HEK293T (cell line): ENCODE measurements around the gene DAG1.

Experiments used
- CTCF ChIA-PET: fragments of 350-600 bp; formaldehyde crosslinking; extraction: SDS; loops from one replicate; lab custom pipeline; 2021; ENCODE audit warnings: antibody characterized with exemption, inconsistent platforms; lab: Yijun Ruan, JAX
- POLR2A ChIA-PET: fragments of 350-600 bp; formaldehyde crosslinking; extraction: SDS; loops from one replicate; lab custom pipeline; 2020; ENCODE audit warnings: antibody characterized with exemption, inconsistent platforms; lab: Yijun Ruan, JAX
- DNase-seq: peaks from one replicate; pipeline ENCODE4 v3.0.0; 2012; ENCODE audit warnings: mixed read lengths; ENCODE audit errors: extremely low spot score
- ARNT ChIP-seq: fragments of 450-650 bp; IDR thresholded peaks from 2 replicates; pipeline ENCODE4 v1.6.1; 2017; ENCODE audit warnings: mild to moderate bottlenecking
- BHLHE40 ChIP-seq: fragments of 450-650 bp; IDR thresholded peaks from 2 replicates; pipeline ENCODE4 v1.6.1; 2016; ENCODE audit warnings: mild to moderate bottlenecking, moderate library complexity, borderline replicate concordance
- CTBP1 ChIP-seq: fragments of 450-650 bp; IDR thresholded peaks from 2 replicates; pipeline ENCODE4 v1.6.1; 2016; ENCODE audit warnings: borderline replicate concordance
- ELF4 ChIP-seq: fragments of 450-650 bp; IDR thresholded peaks from 2 replicates; pipeline ENCODE4 v1.6.1; 2017; ENCODE audit warnings: antibody characterized with exemption
- FOXA1 ChIP-seq: fragments of 450-650 bp; IDR thresholded peaks from 2 replicates; pipeline ENCODE4 v1.6.1; 2016; ENCODE audit warnings: mild to moderate bottlenecking
- FOXK2 ChIP-seq: fragments of 450-650 bp; IDR thresholded peaks from 2 replicates; pipeline ENCODE4 v1.6.1; 2016; ENCODE audit warnings: mild to moderate bottlenecking
- FOXM1 ChIP-seq: fragments of 450-650 bp; IDR thresholded peaks from 2 replicates; pipeline ENCODE4 v1.6.1; 2017; ENCODE audit warnings: mild to moderate bottlenecking, borderline replicate concordance
- HDGF ChIP-seq: fragments of 450-650 bp; IDR thresholded peaks from 2 replicates; pipeline ENCODE4 v1.6.1; 2017; ENCODE audit warnings: antibody characterized with exemption, borderline replicate concordance
- L3MBTL2 ChIP-seq: fragments of 450-650 bp; conservative IDR thresholded peaks from 2 replicates; pipeline ENCODE4 v1.6.1; 2016; ENCODE audit warnings: mild to moderate bottlenecking
- LEF1 ChIP-seq: fragments of 450-650 bp; IDR thresholded peaks from 2 replicates; pipeline ENCODE4 v1.6.1; 2017; ENCODE audit warnings: mild to moderate bottlenecking, borderline replicate concordance
- NFRKB ChIP-seq: fragments of 450-650 bp; IDR thresholded peaks from 2 replicates; pipeline ENCODE4 v1.6.1; 2016; ENCODE audit warnings: mild to moderate bottlenecking, moderate library complexity
- SP1 ChIP-seq: fragments of 450-650 bp; IDR thresholded peaks from 2 replicates; pipeline ENCODE4 v1.6.1; 2017
- SUZ12 ChIP-seq: fragments of 450-650 bp; IDR thresholded peaks from 2 replicates; pipeline ENCODE4 v1.6.1; 2016; ENCODE audit warnings: mild to moderate bottlenecking
- TARDBP ChIP-seq: fragments of 450-650 bp; IDR thresholded peaks from 2 replicates; pipeline ENCODE4 v1.6.1; 2016
- ZNF384 ChIP-seq: fragments of 450-650 bp; IDR thresholded peaks from 2 replicates; pipeline ENCODE4 v1.6.1; 2016
- TF ChIP-seq, protein P1 (sequence below): fragments of 450-650 bp; IDR thresholded peaks from 2 replicates; pipeline ENCODE4 v1.6.1; 2016

The DAG1 gene

DNA sequence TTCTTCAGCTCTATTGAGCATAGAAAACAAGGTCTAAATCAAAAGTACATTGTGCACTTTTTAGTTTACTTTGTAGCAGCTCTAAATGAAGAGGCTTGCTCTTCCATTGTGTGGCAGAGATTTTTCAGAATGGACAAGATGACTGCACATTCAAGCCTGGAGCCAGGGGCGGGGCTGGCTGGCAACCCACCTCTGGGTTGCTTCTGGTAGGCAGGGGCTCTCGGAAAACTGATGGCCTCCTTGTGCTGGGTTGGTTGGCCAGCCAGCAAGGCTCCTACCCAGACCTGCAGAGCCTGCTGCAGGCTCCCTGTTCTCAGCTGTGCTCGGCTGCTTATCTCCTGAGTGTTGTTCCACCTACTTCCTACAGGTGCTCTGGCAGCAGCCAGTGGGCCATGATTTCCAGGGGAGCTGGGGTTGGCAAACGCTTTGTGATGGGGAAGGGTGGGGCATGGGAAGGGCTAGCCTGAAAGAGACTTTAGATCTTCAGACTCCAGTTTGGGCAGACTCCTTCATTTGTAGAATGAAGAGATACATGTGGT is 93.0 kb downstream of the DAG1 start:
- no peak for TF ChIP-seq FOXA1
- no peak for DNase-seq
- POLR2A ChIA-PET = interaction anchor here (1.8 kb wide), 1 partner anchor 9 kb away, joined by 7 read pairs; the partner anchor contains the start of gene BSN
- CTCF ChIA-PET = interaction anchor here (0.6 to 0.9 kb wide), 2 partner anchors 114 to 132 kb away, joined by 3 to 4 read pairs; no protein-coding TSS in a partner anchor

DNA sequence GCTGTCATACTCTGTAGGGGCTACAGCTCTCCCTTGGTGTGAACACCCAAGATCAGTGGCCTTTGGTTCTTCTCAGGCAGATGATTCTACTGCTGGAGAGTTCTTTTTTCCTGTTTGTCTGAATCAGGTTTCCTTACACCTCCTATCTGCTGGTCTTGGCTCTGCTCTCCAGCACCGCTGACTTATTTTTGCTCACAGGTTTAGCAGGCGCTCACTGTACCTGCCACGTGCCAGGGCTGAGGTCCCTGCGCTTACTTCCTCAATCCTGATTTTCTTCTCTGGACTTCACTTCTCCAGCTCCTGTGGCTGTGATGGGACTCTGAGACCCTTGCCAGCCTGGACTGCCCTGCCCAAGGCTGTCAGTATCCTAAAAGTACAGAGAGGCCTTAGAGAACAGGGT is 93.7 kb downstream of the DAG1 start:
- ChIA-PET CTCF (no interaction called here), POLR2A (interaction anchor here (1.8 kb wide), 1 partner anchor 10 kb away, joined by 7 read pairs; the partner anchor contains the start of gene BSN)
- TF ChIP-seq TARDBP = no peak
- TF ChIP-seq CTBP1 = no peak
- no peak for TF ChIP-seq FOXA1
- no peak for TF ChIP-seq LEF1
- no peak for TF ChIP-seq SP1
- TF ChIP-seq NFRKB = no peak
- TF ChIP-seq ARNT = no peak
- TF ChIP-seq SUZ12 = no peak
- TF ChIP-seq HDGF = no peak
- TF ChIP-seq L3MBTL2 = no peak
- TF ChIP-seq FOXK2 = no peak
- no peak for TF ChIP-seq FOXM1
- no peak for TF ChIP-seq ELF4
- DNase-seq = no peak

DNA sequence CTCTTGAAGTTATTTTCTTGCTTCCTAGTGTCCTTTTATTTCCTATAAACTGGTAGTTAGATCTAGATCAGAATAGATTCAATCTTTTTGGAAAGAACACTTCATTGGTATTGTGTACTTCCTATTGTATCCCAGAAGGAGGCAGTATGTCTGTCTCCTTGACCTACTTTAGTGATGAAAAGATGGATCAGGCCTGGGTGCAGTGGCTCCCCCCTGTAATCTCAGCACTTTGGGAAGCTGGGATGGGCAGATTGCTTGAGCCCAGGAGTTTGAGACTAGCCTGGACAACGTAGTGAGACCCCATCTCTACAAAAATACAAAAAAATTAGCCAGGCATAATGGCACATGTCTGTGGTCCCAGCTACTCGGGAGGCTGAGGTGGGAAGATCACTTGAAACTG is 96.2 kb downstream of the DAG1 start:
- POLR2A ChIA-PET = no interaction called here
- TF ChIP-seq LEF1 = no peak
- no peak for TF ChIP-seq FOXK2
- TF ChIP-seq, protein P1, sequence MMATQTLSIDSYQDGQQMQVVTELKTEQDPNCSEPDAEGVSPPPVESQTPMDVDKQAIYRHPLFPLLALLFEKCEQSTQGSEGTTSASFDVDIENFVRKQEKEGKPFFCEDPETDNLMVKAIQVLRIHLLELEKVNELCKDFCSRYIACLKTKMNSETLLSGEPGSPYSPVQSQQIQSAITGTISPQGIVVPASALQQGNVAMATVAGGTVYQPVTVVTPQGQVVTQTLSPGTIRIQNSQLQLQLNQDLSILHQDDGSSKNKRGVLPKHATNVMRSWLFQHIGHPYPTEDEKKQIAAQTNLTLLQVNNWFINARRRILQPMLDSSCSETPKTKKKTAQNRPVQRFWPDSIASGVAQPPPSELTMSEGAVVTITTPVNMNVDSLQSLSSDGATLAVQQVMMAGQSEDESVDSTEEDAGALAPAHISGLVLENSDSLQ = no peak
- no peak for TF ChIP-seq HDGF
- TF ChIP-seq ELF4 = no peak
- no peak for TF ChIP-seq CTBP1
- no peak for DNase-seq
- CTCF ChIA-PET = interaction anchor here (1.0 kb wide), 1 partner anchor 9 kb away, joined by 3 read pairs; no protein-coding TSS in a partner anchor

DNA sequence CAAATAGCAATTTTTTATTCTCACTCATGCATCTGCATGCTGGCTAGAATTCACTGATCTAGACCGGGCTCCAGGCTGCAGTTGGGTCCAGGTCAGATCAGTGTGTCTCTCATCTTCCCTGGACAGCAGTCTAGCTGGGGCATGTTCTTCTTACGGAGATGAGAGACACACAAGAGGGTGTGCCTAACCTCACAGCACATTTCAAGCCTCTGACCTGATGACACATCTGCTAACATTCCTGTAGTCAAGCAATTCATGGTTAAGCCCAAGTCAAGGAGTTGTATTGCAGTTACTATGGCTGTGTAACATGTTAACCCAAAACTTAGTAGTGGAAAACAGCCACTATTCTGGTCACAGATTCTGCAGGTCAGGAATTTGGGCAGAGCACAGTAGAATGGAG is 97.3 kb downstream of the DAG1 start:
- ChIA-PET POLR2A (no interaction called here), CTCF (interaction anchor here (0.9 kb wide), 1 partner anchor 16 kb away, joined by 3 read pairs; no protein-coding TSS in a partner anchor)
- TF ChIP-seq, protein P1 = no peak
- TF ChIP-seq ARNT = no peak
- TF ChIP-seq FOXM1 = no peak
- no peak for TF ChIP-seq BHLHE40
- TF ChIP-seq NFRKB = no peak
- TF ChIP-seq CTBP1 = no peak
- no peak for TF ChIP-seq L3MBTL2
- TF ChIP-seq SP1 = no peak
- no peak for TF ChIP-seq LEF1
- no peak for TF ChIP-seq TARDBP
- no peak for TF ChIP-seq FOXA1
- TF ChIP-seq ZNF384 = no peak
- TF ChIP-seq HDGF = no peak
- TF ChIP-seq FOXK2 = no peak
- TF ChIP-seq ELF4 = no peak
- TF ChIP-seq SUZ12 = no peak
- DNase-seq = no peak

DNA sequence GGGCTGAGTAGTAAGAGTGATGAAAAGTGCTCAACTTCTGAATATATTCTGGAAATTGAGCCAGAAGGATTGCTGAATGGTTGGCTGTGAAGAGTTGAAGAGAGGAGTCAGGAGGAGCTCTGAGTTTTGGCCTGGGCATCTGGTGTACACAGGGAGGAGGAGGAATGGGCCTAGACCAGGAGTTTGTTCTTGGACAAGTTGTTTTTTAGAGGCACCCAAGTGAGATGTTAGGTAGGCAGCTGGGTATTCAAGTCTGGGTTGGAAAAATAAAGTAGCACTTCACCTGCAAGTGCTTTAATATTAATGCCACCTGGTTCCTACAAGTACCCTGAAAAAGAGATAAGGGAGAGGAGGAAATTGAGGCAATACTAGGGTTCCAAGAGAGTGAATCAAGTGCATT is 98.9 kb downstream of the DAG1 start:
- DNase-seq = no peak
- ChIA-PET CTCF (no interaction called here), POLR2A (no interaction called here)
- TF ChIP-seq ARNT (no peak), ELF4 (no peak), L3MBTL2 (no peak), SUZ12 (no peak), FOXM1 (no peak), SP1 (no peak), HDGF (no peak), FOXK2 (no peak), FOXA1 (no peak), LEF1 (no peak), NFRKB (no peak), BHLHE40 (no peak), ZNF384 (no peak), TARDBP (no peak), CTBP1 (no peak)
- TF ChIP-seq, protein P1 = no peak

DNA sequence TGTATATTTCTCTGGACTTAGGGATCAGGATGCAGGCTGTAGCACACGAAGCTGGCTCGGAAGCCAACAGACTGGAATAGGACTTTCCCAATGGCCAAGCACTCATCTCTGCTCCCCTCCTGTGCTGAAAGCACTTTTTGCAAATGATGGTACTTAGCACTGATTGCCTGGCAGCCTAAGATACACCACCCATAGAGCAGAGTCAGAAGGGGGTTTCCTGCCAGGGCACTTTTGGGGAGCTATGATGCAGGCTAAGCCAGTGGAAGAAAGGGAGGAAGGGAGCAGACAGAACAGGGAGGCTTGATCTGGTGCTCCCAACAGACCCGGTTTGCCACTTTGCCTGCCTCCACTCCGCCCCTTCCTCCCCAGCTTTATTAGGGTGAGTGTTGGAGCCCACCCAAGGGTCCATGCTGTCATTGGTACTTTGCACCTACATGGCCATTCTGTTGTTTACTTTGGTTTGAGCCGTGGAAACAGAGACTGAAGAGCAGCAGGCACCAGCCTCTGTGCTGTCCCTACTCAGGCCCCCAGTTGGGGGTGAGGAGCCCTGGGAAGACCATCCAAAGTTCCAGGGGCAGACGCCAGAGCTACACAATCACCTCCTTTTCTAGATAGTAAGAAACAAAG is 100.1 kb downstream of the DAG1 start:
- POLR2A ChIA-PET = no interaction called here
- no peak for DNase-seq
- CTCF ChIA-PET = interaction anchor here (0.7 kb wide), 1 partner anchor 30 kb away, joined by 3 read pairs; no protein-coding TSS in a partner anchor

More for the DNA sequence above, 100.1 kb downstream of the DAG1 start:
- TF ChIP-seq ZNF384 (no peak), BHLHE40 (no peak), FOXM1 (no peak), HDGF (no peak), SP1 (no peak), ELF4 (no peak), NFRKB (no peak), TARDBP (no peak), FOXK2 (no peak), FOXA1 (no peak), L3MBTL2 (no peak), LEF1 (no peak), ARNT (no peak), CTBP1 (no peak), SUZ12 (no peak)
- TF ChIP-seq, protein P1 = no peak
